Choroid plexus epithelial cell (primary cell): Measurements from ENCODE around the gene WDR44.
"Not testable (repeated sequence)": the region's sequence is repeated elsewhere in the genome, so short reads cannot be mapped to it uniquely, and the experiment has no call there.

ENCODE experiments used
- DNase-seq: peaks from one replicate; pipeline ENCODE4 v3.0.0-alpha.2; 2010; ENCODE audit warnings: low read depth
- H3K4me3 ChIP-seq: 2 replicates; pipeline ENCODE4 v1.5.1; 2011; ENCODE audit warnings: low read depth, mild to moderate bottlenecking, control low read depth, low read length, moderate library complexity
- TF ChIP-seq, protein P1 (sequence below): conservative IDR thresholded peaks from 2 replicates; pipeline ENCODE4 v1.5.1; 2011; ENCODE audit warnings: low read depth, mild to moderate bottlenecking, control low read depth, inconsistent platforms, low read length, moderate library complexity

Gene WDR44

GRCh38 chrX:118437283-118437682, 91.4 kb downstream of the WDR44 start:
- no peak overlapping the region for H3K4me3 ChIP-seq
- TF ChIP-seq, protein P1, sequence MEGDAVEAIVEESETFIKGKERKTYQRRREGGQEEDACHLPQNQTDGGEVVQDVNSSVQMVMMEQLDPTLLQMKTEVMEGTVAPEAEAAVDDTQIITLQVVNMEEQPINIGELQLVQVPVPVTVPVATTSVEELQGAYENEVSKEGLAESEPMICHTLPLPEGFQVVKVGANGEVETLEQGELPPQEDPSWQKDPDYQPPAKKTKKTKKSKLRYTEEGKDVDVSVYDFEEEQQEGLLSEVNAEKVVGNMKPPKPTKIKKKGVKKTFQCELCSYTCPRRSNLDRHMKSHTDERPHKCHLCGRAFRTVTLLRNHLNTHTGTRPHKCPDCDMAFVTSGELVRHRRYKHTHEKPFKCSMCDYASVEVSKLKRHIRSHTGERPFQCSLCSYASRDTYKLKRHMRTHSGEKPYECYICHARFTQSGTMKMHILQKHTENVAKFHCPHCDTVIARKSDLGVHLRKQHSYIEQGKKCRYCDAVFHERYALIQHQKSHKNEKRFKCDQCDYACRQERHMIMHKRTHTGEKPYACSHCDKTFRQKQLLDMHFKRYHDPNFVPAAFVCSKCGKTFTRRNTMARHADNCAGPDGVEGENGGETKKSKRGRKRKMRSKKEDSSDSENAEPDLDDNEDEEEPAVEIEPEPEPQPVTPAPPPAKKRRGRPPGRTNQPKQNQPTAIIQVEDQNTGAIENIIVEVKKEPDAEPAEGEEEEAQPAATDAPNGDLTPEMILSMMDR = no peak
- DNase-seq = peak; percentile 25

GRCh38 chrX:118448273-118448783, 102.4 kb downstream of the WDR44 start:
- TF ChIP-seq, protein P1 = no peak
- no peak overlapping the region for H3K4me3 ChIP-seq
- no peak for DNase-seq

GRCh38 chrX:118455013-118455412, 109.1 kb downstream of the WDR44 start:
- TF ChIP-seq, protein P1 = no peak
- H3K4me3 ChIP-seq = no peak overlapping the region
- no peak for DNase-seq

DNA sequence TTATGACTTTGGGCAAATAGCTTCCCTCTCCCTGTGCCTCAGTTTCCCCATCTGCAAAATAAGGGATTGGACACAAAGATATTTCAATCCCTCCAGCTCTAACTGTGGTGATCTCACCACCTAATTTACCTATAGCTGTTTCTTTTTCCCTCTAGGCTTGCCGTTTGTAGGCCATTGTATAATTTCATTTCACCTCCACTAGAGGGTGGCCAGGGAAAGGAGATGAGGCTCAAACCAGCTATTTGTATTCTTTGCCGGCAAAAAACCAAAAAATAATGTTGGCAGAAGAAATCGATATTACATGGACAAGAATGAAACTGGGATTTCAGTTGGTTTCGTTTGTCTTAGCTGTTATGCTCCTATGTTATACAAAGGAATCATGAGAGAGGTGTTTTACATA, 113.6 kb downstream of the WDR44 start:
- H3K4me3 ChIP-seq = no peak overlapping the region
- peak; percentile 64 for DNase-seq
- TF ChIP-seq, protein P1 = peak; percentile 69

DNA sequence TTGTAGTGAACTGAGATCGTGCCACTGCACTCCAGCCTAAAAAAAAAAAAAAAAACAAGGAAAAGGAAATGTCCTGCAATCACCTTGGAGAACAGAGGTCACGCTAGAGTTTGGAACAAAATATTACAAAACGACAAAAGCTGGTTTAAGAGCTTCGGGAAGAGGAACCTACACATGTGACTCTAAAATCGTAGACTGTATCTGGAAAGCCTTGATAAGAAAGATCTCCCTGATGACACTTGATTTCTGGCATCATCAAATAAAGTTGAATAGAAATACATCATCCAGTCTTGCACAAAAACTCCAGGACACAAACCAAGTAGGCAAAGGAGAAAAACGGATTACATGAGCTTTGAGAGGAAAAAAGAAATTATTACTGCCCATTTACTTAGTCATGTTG, 118.6 kb downstream of the WDR44 start:
- DNase-seq = no peak
- no peak overlapping the region for H3K4me3 ChIP-seq
- TF ChIP-seq, protein P1 = no peak

GRCh38 chrX:118468122-118468521, 122.2 kb downstream of the WDR44 start:
- TF ChIP-seq, protein P1 = no peak
- no peak for DNase-seq

DNA sequence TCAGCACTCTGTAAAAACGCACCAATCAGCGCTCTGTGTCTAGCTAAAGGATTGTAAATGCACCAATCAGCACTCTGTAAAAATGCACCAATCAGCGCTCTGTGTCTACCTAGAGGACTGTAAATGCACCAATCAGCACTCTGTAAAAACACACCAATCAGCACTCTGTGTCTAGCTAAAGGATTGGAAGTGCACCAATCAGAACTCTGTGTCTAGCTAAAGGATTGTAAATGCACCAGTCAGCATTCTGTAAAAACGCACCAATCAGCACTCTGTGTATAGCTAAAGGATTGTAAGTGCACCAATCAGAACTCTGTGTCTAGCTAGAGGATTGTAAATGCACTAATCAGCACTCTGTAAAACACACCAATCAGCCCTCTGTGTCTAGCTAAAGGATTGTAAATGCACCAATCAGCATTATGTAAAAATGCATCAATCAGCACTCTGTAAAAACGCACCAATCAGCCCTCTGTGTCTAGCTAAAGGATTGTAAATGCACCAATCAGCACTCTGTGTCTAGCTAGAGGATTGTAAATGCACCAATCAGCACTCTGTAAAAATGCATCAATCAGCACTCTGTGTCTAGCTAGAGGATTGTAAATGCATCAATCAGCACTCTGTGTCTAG, 124.9 kb downstream of the WDR44 start:
- not testable (repeated sequence) for DNase-seq, H3K4me3 ChIP-seq

More at GRCh38 chrX:118468122-118468521, 122.2 kb downstream of the WDR44 start:
- H3K4me3 ChIP-seq = no peak overlapping the region
